Tongue (tissue), 2 donors: ENCODE measurements around the gene TRIB2. TPM values are rescaled to one million over a fixed set of nuclear protein-coding genes. Genes with fewer than 3 reads are reported as not detected.
"Not testable (repeated sequence)": the region's sequence is repeated elsewhere in the genome, so short reads cannot be mapped to it uniquely, and the experiment has no call there.

Source experiments
- DNase-seq: peaks from one replicate; pipeline ENCODE4 v3.0.0-alpha.2; 2015
- total RNA-seq: library from RNA; depleted of rRNA; stranded (reverse); fragments of >200 nt; gene quantifications from one replicate; pipeline ENCODE4 v1.2.3, GENCODE V29; 2014

The TRIB2 gene
- 44.8 TPM for total RNA-seq

GRCh38 chr2:12716282-12717190, at the start of gene TRIB2:
Gene TRIB2, plus strand, starts transcription at chr2:12716936. Its CDS starts 1,372 bp downstream, at chr2:12718308.
- DNase-seq, result peak; percentile 93

GRCh38 chr2:12669036-12669435, 47.7 kb upstream of the TRIB2 start:
- no peak for DNase-seq

GRCh38 chr2:12672711-12673315, 43.9 kb upstream of the TRIB2 start:
- DNase-seq, result no peak

DNA sequence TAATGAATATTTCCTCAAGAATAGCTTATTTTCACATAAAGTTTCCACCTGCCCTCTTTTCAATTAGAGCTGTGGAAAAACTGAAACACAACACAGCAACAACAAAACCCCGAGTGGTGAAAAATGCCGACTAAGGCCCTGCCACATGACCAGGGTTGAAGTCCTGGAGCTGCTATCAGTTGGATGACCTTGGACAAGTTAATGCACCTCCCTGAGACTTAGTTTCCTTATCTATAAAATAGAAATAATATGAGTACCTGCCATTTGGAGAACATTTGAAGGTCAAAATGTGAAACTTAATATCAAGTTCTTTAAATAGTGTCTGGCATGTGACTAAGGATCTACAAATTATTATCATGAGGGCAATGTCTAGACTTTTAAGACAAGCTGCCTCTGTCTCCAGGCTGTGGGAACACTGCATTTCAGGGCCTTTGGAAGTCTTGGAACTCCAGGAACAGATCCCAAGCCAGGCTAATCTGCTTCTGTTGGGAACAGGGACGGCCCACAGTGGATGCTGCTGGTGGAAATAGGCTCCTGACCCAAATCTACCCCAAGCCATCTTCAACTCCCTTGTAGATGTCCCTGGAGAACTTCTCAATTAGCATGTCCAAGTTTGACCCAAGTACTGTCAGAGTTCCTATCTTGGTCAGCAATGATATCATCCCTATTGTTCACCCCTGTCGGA, 42.0 kb upstream of the TRIB2 start:
- DNase-seq, result no peak

DNA sequence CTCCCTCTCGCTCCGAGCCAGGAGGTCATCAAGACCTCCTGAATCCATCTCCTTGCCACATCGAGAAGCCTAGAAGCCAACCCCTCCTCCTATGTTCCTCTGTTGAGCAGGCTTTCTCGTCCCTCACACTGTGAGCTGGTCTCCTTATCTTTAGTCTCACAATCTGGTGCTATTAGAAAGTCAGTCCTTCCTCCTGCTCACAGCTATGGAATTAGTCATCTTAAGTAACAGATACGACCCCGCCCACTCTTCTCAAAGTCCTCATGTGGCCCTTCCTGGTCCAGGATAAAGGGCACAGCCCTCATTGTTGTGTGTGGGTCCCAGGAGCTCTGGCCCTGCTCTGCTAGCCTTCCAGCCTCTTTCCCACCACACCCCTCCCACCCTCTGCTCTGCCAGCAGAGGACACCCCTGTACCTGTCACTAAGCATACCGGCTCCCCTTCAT, 41.4 kb upstream of the TRIB2 start:
- DNase-seq, result no peak

GRCh38 chr2:12675801-12676200, 40.9 kb upstream of the TRIB2 start:
- DNase-seq, result no peak

DNA sequence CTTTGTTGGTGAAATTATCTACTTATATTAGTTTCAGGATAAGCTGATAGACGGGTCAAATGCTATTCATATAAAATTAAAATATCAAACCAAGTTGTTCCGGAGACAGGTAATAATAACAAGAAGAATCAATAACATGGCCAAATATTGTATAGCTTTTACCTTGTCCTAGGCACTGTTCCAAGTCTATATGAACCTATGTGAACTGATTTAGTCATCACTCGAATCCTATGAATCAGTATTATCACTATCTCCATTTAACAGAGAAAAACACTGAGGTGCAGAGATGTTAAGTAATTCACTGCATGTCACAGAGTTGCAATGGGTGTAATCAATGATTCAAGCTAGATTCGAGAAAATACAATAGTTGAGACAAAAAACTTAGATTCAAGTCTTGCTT, 40.0 kb upstream of the TRIB2 start:
- no peak for DNase-seq

- no peak for DNase-seq
Observed at GRCh38 chr2:12678186-12678585, 38.5 kb upstream of the TRIB2 start.

- no peak for DNase-seq
Observed at GRCh38 chr2:12679550-12680072, 37.1 kb upstream of the TRIB2 start.

DNA sequence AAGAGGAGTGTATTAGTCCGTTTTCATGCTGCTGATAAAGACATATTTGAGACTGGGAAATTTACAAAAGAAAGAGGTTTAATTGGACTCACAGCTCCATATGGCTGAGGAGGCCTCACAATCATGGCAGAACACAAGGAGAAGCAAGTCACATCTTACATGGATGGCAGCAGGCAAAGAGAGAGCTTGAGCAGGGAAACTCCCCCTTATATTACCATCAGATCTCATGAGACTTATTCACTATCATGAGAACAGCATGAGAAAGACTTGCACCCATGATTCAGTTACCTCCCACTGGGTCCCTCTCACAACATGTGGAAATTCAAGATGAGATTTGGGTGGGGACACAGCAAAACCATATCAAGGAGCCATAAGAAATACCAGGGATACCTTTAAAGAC, 36.6 kb upstream of the TRIB2 start:
- DNase-seq, result not testable (repeated sequence)

GRCh38 chr2:12682017-12682416, 34.7 kb upstream of the TRIB2 start:
- no peak for DNase-seq

DNA sequence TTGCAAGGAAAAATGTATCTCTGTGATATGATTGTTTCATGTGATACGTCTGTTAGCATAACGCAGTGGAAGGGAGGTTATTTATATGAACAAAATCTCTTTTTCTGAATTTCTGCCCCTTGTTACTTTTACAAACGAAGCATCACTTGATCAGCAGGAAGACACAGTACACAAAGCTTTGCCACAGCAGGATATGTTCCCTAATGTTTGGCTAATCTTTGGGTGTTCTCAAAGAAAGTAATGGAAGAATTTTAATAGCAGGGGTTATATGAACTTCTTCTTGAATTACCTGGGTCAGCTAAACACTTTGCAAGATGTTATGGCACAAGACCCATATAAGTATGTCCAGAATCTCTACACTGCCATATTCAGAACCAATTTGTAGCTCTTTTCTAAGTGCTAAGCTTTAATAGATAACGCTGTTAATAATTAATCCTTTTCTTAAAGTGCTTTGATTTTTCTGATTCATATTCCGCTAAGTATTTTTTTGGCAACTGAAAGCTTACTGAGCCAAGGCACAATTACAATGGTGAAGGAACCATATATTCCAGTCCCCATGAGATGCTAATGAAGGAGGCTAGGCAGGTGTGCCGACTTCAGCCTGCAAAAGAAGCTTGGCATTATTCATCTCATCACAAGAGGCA, 33.2 kb upstream of the TRIB2 start:
- DNase-seq, result no peak

GRCh38 chr2:12684471-12684936, 32.2 kb upstream of the TRIB2 start:
- peak; percentile 24 for DNase-seq

DNA sequence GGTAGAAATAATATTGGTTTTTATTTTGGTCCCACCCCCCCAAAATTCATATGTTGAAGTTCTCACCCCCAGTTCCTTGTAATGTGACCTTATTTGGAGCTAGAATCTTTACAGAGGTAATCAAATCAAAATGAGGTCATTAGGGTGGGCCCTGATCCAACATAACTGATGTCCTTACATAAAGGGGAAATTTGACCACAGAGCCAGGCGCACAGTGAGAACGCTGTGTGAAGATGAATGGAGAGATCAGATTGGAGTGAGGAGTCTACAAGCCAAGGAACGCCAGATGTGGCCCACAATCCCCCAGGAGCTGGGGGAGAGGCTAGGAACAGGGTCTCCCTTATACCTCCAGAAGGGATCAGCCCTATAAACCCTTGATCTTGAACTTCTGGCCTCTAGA, 31.6 kb upstream of the TRIB2 start:
- DNase-seq, result no peak

DNA sequence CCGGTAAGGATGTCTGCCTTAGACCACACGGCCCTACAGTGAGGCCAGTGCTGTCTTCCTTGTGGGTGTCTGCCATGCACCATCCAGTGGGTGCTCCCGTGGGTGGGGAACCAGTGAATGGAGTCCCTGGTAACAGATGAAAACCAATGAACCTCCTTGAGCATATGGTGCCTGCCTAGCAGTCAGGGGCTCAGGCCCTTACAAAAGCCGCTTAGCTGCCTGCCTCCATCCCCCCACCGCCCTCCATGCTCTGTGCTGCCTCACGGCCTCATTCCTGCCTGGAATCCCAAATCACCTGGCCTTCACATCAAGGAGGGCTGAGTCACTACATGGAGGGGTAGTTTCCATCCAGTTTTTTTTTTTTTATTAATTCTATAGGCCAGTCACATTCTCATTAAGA, 30.8 kb upstream of the TRIB2 start:
- no peak for DNase-seq

DNA sequence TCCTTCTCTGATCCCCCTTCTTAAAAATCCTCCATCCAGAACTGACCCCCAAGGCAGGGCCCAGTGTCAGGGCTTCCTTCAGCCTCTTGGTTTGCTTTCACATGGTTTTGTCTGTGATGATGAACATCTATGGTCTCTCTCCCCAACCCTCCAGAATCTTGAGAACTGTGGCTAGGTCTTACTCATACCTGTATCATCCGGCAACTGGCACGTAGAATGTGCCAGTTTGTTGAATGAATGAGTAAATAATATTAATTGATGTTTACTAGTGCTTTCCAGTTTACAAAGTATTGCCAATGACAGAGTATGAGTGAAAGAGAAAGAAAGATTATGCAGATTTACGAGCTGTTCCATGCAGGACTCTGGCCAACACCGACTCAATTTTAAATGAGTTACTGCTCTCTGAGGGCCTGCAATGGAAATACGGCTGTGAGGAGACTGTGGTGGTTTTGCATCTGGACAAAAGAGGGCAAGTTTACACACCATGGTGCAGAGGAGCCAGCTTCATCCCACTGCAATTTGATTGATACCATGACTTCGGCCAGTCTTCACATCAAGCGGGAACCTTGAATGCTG, 29.9 kb upstream of the TRIB2 start:
- no peak for DNase-seq

- no peak for DNase-seq
Observed at GRCh38 chr2:12688091-12688490, 28.6 kb upstream of the TRIB2 start.

- no peak for DNase-seq
Observed at GRCh38 chr2:12688893-12689292, 27.8 kb upstream of the TRIB2 start.

DNA sequence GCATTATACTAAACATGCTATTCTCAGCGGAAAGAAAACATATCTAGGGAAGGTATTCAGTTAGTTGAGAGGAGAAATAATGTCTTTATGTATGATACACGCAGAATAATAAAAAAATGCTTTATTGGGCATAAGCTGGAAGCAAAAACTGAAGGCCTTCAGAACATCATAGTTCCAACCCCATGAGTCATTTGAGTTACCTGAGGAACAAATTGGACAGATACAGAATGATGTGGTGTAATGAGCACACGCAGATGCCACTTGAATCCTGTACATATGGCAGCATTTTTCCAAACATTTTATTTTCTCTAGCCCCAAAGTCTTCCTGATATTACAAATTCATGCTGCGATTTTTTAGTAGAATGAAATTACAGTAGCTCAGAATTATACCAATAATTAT, 23.2 kb upstream of the TRIB2 start:
- no peak for DNase-seq

- DNase-seq, result no peak
Observed at GRCh38 chr2:12694990-12695774, 21.6 kb upstream of the TRIB2 start.

DNA sequence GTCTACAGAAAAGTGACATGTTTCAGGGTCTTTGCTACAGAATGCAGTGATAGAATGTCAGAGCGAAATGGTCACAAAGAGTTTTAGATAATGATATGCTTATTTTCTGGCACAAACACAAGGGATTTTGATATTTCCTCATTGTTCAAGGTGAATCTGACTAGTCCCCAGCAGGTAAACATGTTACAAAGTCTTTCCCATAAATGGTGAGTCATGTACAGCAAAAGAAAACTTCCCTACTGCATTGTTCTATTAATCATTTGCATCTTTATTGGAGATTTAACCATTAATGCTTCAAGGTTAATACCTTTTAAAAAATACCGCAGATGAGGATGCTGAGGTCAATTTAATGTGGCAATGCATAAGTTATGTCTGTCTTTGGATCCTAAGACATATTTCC, 19.1 kb upstream of the TRIB2 start:
- no peak for DNase-seq
